Natural killer cell (primary cell): ENCODE data around the gene SLC1A4. TPM values are rescaled to one million over a fixed set of nuclear protein-coding genes. Genes with fewer than 3 reads are reported as not detected.
"Not testable (repeated sequence)": the region's sequence is repeated elsewhere in the genome, so short reads cannot be mapped to it uniquely, and the experiment has no call there.

Experiments
- ATAC-seq, 3 donors: fragments of 150-1000 bp in 2 of 3; fragments of 200-7000 bp in 1 of 3; cut with Tn5 transposase; 1 replicate in 1 of 3; 2 replicates in 2 of 3; pipeline ENCODE4 v1.10.0; 2021; ENCODE audit warnings: mild to moderate bottlenecking in 2 of 3, moderate library complexity in 2 of 3
- DNase-seq, 2 donors: peaks; one replicate each; pipeline versions ENCODE4 v3.0.0 to v3.0.0-alpha.2; 2013 to 2021; ENCODE audit warnings: mixed read lengths in 1 of 2
- H3K27ac ChIP-seq: one replicate; pipeline ENCODE4 v1.5.1; 2013; ENCODE audit warnings: mild to moderate bottlenecking, low read length
- H3K27me3 ChIP-seq: one replicate; pipeline ENCODE4 v1.6.1; 2013; ENCODE audit warnings: low read length; ENCODE audit not compliant: control insufficient read depth, insufficient read depth
- H3K36me3 ChIP-seq: one replicate; pipeline ENCODE4 v1.6.1; 2013; ENCODE audit warnings: low read length; ENCODE audit not compliant: control insufficient read depth, insufficient read depth
- H3K4me1 ChIP-seq: one replicate; pipeline ENCODE4 v1.6.1; 2013; ENCODE audit warnings: low read length; ENCODE audit not compliant: control insufficient read depth, insufficient read depth
- H3K4me3 ChIP-seq: one replicate; pipeline ENCODE4 v1.5.1; 2013; ENCODE audit warnings: low read length
- H3K9me3 ChIP-seq: one replicate; pipeline ENCODE4 v1.6.1; 2013; ENCODE audit warnings: low read length; ENCODE audit not compliant: control insufficient read depth, insufficient read depth
- H3K27ac Mint-ChIP-seq, 2 donors: one replicate each; pipeline ENCODE4 v1.8.0; 2022; ENCODE audit warnings: mild to moderate bottlenecking in 2 of 2, mixed read lengths in 2 of 2, moderate library complexity in 1 of 2
- H3K27me3 Mint-ChIP-seq, 2 donors: one replicate each; pipeline ENCODE4 v1.8.0; 2022; ENCODE audit warnings: low read depth in 2 of 2, mixed read lengths in 2 of 2
- H3K36me3 Mint-ChIP-seq: one replicate; pipeline ENCODE4 v1.8.0; 2022; ENCODE audit warnings: mixed read lengths
- H3K4me1 Mint-ChIP-seq, 2 donors: one replicate each; pipeline ENCODE4 v1.8.0; 2022; ENCODE audit warnings: mixed read lengths in 2 of 2
- H3K4me3 Mint-ChIP-seq: one replicate; pipeline ENCODE4 v1.8.0; 2022; ENCODE audit warnings: mild to moderate bottlenecking, moderate library complexity, mixed read lengths
- H3K9me3 Mint-ChIP-seq, 2 donors: one replicate each; pipeline ENCODE4 v1.8.0; 2022; ENCODE audit warnings: mixed read lengths in 2 of 2
- CTCF ChIP-seq: fragments of 200-600 bp; IDR thresholded peaks from one replicate; pipeline ENCODE4 v1.8.0; 2022; ENCODE audit warnings: antibody characterized with exemption
- WGBS: methylation state at CpG from one replicate; pipeline ENCODE4 v1.1.7; 2013; ENCODE audit warnings: missing lambda C conversion rate; ENCODE audit not compliant: insufficient coverage; 5-methylcytosine and 5-hydroxymethylcytosine counted together
- intact Hi-C: fragments of 100-400 bp; cut with micrococcal nuclease; formaldehyde crosslinking; loops from one replicate; pipeline ENCODE4 v1.14.2; 2022
- total RNA-seq, 4 donors: library from RNA; stranded (reverse); fragments of 120-200 nt in 1 of 4; gene quantifications; one replicate each; pipeline versions ENCODE4 v1.2.3 to v1.2.4, GENCODE V29; 2013 to 2022

SLC1A4 gene
- total RNA-seq, 3 donors from 2014 or later (not counting 1 experiment from before 2014, with no cell fraction given) = 3.9 to 13.8 (median 5.6) TPM

GRCh38 chr2:65032019-65032975, 43.1 kb downstream of the SLC1A4 start:
- H3K27me3 ChIP-seq = no peaks in the 10 kb centered on the region
- DNase-seq (no peak), ATAC-seq (peak in 2 of 3 donors; percentile 84 to 88)
- intact Hi-C loops = no loop called here
- Mint-ChIP-seq H3K36me3 (no peaks in the 10 kb centered on the region), H3K4me3 (peak overlapping the region; percentile 9), H3K27me3 (no peaks in the 10 kb centered on the region), H3K27ac (peak overlapping the region; percentile 64 to 82), H3K9me3 (no peaks in the 10 kb centered on the region), H3K4me1 (peaks cover 22 to 23% of the 10 kb centered on the region in 2 donors)
- H3K4me3 ChIP-seq = no peak overlapping the region
- WGBS = 55% methylated on average over 6 of the region's 13 CpGs
- peaks cover 22% of the 10 kb centered on the region for H3K4me1 ChIP-seq
- no peak for TF ChIP-seq CTCF
- no peaks in the 10 kb centered on the region for H3K9me3 ChIP-seq
- H3K36me3 ChIP-seq = no peaks in the 10 kb centered on the region
- peak overlapping the region; percentile 49 for H3K27ac ChIP-seq

DNA sequence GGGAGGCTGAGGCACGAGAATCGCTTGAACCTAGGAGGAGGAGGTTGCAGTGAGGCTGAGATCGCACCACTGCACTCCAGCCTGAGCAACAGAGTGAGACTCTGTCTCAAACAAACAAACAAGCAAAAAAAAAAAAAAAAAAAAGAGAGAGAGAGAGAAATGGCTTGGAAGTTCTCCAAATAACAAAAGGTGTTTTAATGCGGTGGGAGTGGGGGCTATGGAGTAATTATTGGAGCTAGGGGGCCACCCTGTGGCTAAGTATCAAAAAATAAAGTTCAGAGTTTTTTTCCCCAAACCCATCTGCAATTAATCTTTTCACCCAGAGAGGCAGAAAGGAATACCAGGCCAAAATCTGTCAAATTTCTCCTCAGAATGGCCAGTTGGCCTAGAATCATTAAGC, 44.0 kb downstream of the SLC1A4 start:
- H3K4me3 ChIP-seq = no peak overlapping the region
- 70% methylated on average over 3 of the region's 4 CpGs for WGBS
- no peaks in the 10 kb centered on the region for H3K36me3 ChIP-seq
- no peak for ATAC-seq
- no peaks in the 10 kb centered on the region for H3K27me3 Mint-ChIP-seq
- no peaks in the 10 kb centered on the region for H3K9me3 Mint-ChIP-seq
- H3K9me3 ChIP-seq = no peaks in the 10 kb centered on the region
- peaks cover 22 to 23% of the 10 kb centered on the region in 2 donors for H3K4me1 Mint-ChIP-seq
- no peak for TF ChIP-seq CTCF
- H3K4me3 Mint-ChIP-seq = peak overlapping the region; percentile 25
- H3K27me3 ChIP-seq = no peaks in the 10 kb centered on the region
- H3K36me3 Mint-ChIP-seq = no peaks in the 10 kb centered on the region
- no peak overlapping the region for H3K27ac ChIP-seq
- peaks cover 18% of the 10 kb centered on the region for H3K4me1 ChIP-seq
- H3K27ac Mint-ChIP-seq = peak overlapping the region in 1 of 2 donors; percentile 82
- peak in 1 of 2 donors; percentile 36 for DNase-seq
- intact Hi-C loops = no loop called here

- H3K4me1 ChIP-seq = peaks cover 18% of the 10 kb centered on the region
- H3K36me3 Mint-ChIP-seq, H3K36me3 ChIP-seq, H3K27ac Mint-ChIP-seq, H3K27ac ChIP-seq, H3K4me3 ChIP-seq, H3K4me3 Mint-ChIP-seq, ATAC-seq, H3K27me3 ChIP-seq, intact Hi-C loops, H3K9me3 Mint-ChIP-seq, DNase-seq, H3K9me3 ChIP-seq, H3K27me3 Mint-ChIP-seq: not testable (repeated sequence)
- 87% methylated on average over 4 of the region's 4 CpGs for WGBS
- peaks cover 22 to 23% of the 10 kb centered on the region in 2 donors for H3K4me1 Mint-ChIP-seq
Observed at GRCh38 chr2:65033667-65034066, 44.5 kb downstream of the SLC1A4 start.

- 82% methylated on average over 5 of the region's 6 CpGs for WGBS
- Histone ChIP-seq H3K36me3 (no peaks in the 10 kb centered on the region), H3K4me1 (peaks cover 20% of the 10 kb centered on the region), H3K27me3 (no peaks in the 10 kb centered on the region), H3K27ac (no peak overlapping the region), H3K9me3 (no peaks in the 10 kb centered on the region), H3K4me3 (no peak overlapping the region)
- H3K27me3 Mint-ChIP-seq = no peaks in the 10 kb centered on the region
- H3K27ac Mint-ChIP-seq = no peak overlapping the region
- H3K4me3 Mint-ChIP-seq = no peak overlapping the region
- no peaks in the 10 kb centered on the region for H3K9me3 Mint-ChIP-seq
- ATAC-seq (no peak), DNase-seq (no peak)
- intact Hi-C loops = no loop called here
- no peaks in the 10 kb centered on the region for H3K36me3 Mint-ChIP-seq
- no peak for TF ChIP-seq CTCF
- H3K4me1 Mint-ChIP-seq = peaks cover 29 to 30% of the 10 kb centered on the region in 2 donors
Observed at GRCh38 chr2:65035351-65035943, 46.2 kb downstream of the SLC1A4 start.
